RWPE1 (cell line): ENCODE results near the gene POLA1.

Experiments used
- CTCF ChIA-PET: fragments of 350-600 bp; sonication (Branson Sonifier 250); formaldehyde crosslinking; extraction: SDS; loops from one replicate; lab custom pipeline; 2021; lab: Yijun Ruan, JAX
- POLR2A ChIA-PET: fragments of 400-600 bp; formaldehyde crosslinking; extraction: SDS; loops from one replicate; lab custom pipeline; 2020; ENCODE audit warnings: antibody characterized with exemption; ENCODE audit not compliant: low non-redundant PET; lab: Yijun Ruan, JAX
- DNase-seq: peaks from one replicate; pipeline ENCODE4 v3.0.0; 2012; ENCODE audit warnings: low spot score
- H3K27ac ChIP-seq: fragments of 450-650 bp; 2 replicates; pipeline ENCODE4 v1.5.1; 2017
- CTCF ChIP-seq: fragments of 450-650 bp; conservative IDR thresholded peaks from 2 replicates; pipeline ENCODE4 v1.5.1; 2017; ENCODE audit warnings: low read depth, mild to moderate bottlenecking

Gene POLA1

GRCh38 chrX:24720036-24720435 lies 26.3 kb downstream of the POLA1 start:
- CTCF ChIA-PET: no interaction called here
- TF ChIP-seq CTCF: no peak
- no peak for DNase-seq
- no peak overlapping the region for H3K27ac ChIP-seq
- POLR2A ChIA-PET: no interaction called here

DNA sequence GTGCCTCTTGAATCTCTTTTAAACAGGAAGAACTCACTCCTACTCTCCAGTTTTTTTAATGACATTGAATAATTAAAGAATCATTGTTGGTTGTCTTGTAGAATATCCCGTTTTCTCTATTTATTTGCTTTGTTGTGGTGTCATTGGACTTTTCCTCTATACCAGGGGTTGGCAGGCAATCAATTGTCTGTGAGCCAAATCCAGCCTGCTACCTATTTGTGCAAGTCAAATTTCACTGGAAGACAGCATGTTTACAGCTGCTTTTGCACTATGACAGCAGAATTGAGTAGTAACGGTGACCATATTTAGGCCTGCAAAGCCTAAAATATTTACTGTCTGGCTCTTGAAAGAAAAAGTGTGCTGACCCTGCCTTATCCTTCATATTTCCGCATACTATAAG lies 34.8 kb downstream of the POLA1 start:
- no peak for DNase-seq
- H3K27ac ChIP-seq: no peak overlapping the region
- POLR2A ChIA-PET: no interaction called here
- no peak for TF ChIP-seq CTCF
- CTCF ChIA-PET: no interaction called here

- CTCF ChIA-PET: interaction anchor here (0.6 kb wide), 1 partner anchor 95 kb away, joined by 5 read pairs; no protein-coding TSS in a partner anchor
- TF ChIP-seq CTCF: no peak
- no peak overlapping the region for H3K27ac ChIP-seq
- DNase-seq: no peak
- POLR2A ChIA-PET: no interaction called here
These were observed 39.2 kb downstream of the POLA1 start for GRCh38 chrX:24732766-24733500.

DNA sequence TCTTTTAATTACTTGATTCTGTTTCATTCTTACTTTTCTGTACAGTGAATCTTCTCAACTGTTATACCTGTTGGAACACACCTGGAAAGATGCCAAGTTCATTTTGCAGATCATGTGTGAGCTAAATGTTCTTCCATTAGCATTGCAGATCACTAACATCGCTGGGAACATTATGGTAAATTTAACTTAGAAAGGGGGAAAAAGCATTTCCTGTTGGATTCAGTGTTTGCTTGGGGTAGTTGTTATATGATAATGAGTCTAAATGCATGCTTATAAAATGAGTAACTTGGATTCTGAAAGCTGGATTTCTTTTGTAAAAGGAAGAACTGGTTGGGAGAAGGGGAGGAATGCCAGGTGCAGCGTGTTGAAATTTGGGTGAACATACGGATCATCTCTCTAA lies 47.6 kb downstream of the POLA1 start:
- POLR2A ChIA-PET: no interaction called here
- CTCF ChIA-PET: no interaction called here
- no peak overlapping the region for H3K27ac ChIP-seq
- no peak for DNase-seq
- no peak for TF ChIP-seq CTCF

DNA sequence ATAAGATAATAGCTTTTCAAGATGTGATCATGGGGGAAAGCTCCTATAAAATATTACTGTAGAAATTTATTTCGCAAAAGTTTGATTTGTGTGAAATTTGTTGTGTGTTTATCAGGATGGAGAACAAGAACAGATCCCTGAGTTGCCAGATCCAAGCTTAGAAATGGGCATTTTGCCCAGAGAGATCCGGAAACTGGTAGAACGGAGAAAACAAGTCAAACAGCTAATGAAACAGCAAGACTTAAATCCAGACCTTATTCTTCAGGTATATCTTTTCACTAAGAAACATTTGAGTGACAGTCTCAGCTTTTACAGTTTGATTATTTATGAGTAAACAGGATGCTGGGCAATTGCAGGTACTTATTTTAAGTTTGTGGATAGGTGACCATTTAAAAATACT lies 54.5 kb downstream of the POLA1 start:
- no peak for DNase-seq
- ChIA-PET CTCF (no interaction called here), POLR2A (no interaction called here)
- TF ChIP-seq CTCF: no peak
- H3K27ac ChIP-seq: no peak overlapping the region

DNA sequence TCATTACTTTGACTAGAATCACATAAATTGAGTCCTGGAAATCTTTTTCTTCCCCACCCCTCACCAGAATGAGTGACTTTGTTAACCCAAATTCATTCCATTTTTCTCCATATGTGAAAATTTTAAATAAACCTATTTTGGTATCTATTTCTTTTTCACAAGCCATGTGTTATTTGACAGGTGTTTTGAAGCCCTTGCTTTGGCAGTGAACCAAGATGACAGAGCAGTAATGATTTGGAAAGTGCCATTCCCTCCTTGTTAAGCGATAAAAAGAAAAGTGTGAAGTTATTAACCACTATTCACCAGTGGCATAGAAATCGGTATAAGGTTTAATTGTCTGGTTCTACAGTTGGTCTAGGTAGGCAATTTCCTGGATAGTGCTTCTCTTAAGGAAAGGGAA lies 66.1 kb downstream of the POLA1 start:
- ChIA-PET CTCF (no interaction called here), POLR2A (no interaction called here)
- TF ChIP-seq CTCF: no peak
- H3K27ac ChIP-seq: no peak overlapping the region
- no peak for DNase-seq
